Measurements from ENCODE around the gene RPS15. TPM values are rescaled to one million over a fixed set of nuclear protein-coding genes. Genes with fewer than 3 reads are reported as not detected.

Gene RPS15
- total RNA-seq, result 1,778 and 3,178 TPM in 2 replicates

- Histone ChIP-seq H3K36me3 (ENCODE audit: control insufficient read depth, insufficient read depth, low read length) (peaks cover 4% of the 10 kb centered on the region), H3K27me3 (ENCODE audit: control insufficient read depth, insufficient read depth, low read length) (no peaks in the 10 kb centered on the region), H3K4me3 (ENCODE audit: low read depth, low read length) (peak within 1 kb of the TSS; percentile 81)
- TF ChIP-seq, protein P1, sequence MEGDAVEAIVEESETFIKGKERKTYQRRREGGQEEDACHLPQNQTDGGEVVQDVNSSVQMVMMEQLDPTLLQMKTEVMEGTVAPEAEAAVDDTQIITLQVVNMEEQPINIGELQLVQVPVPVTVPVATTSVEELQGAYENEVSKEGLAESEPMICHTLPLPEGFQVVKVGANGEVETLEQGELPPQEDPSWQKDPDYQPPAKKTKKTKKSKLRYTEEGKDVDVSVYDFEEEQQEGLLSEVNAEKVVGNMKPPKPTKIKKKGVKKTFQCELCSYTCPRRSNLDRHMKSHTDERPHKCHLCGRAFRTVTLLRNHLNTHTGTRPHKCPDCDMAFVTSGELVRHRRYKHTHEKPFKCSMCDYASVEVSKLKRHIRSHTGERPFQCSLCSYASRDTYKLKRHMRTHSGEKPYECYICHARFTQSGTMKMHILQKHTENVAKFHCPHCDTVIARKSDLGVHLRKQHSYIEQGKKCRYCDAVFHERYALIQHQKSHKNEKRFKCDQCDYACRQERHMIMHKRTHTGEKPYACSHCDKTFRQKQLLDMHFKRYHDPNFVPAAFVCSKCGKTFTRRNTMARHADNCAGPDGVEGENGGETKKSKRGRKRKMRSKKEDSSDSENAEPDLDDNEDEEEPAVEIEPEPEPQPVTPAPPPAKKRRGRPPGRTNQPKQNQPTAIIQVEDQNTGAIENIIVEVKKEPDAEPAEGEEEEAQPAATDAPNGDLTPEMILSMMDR (IDR thresholded peaks at IDR 0.05; ENCODE audit: insufficient read depth, low read length, poor library complexity, severe bottlenecking), result peak; percentile 94
- DNase-seq (ENCODE audit: low read depth), result peak; percentile 62
Measured at GRCh38 chr19:1438035-1438932, at the start of gene RPS15. TSS of gene RPS15 (plus strand) at chr19:1438396. CDS start at chr19:1438426, 30 bp downstream.

DNA sequence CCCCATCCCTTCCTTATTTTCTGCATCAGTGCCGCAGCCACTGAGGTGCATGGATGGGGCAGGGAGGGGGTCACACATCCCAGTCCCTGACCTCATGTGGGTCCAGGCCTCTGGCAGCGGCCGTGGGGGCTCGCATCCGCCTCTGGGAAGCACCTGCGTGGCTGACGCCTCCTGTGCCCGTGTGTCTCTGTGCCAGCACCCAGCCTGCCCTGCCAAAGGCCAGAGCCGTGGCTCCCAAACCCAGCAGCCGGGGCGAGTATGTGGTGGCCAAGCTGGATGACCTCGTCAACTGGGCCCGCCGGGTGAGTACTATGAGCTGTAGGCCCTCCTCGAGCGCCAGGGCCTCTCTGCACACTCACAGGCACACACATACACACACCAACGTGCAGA, 49.6 kb upstream of the RPS15 start:
- H3K36me3 ChIP-seq (ENCODE audit: control insufficient read depth, insufficient read depth, low read length), result peaks cover 2% of the 10 kb centered on the region
- TF ChIP-seq, protein P1 (IDR thresholded peaks at IDR 0.05; ENCODE audit: insufficient read depth, low read length, poor library complexity, severe bottlenecking), result no peak
- no peaks in the 10 kb centered on the region for H3K27me3 ChIP-seq (ENCODE audit: control insufficient read depth, insufficient read depth, low read length)
- DNase-seq (ENCODE audit: low read depth), result no peak
- no peak overlapping the region for H3K4me3 ChIP-seq (ENCODE audit: low read depth, low read length)

- Histone ChIP-seq H3K36me3 (ENCODE audit: control insufficient read depth, insufficient read depth, low read length) (peaks cover 2% of the 10 kb centered on the region), H3K27me3 (ENCODE audit: control insufficient read depth, insufficient read depth, low read length) (no peaks in the 10 kb centered on the region), H3K4me3 (ENCODE audit: low read depth, low read length) (no peak overlapping the region)
- DNase-seq (ENCODE audit: low read depth), result no peak
- TF ChIP-seq, protein P1 (IDR thresholded peaks at IDR 0.05; ENCODE audit: insufficient read depth, low read length, poor library complexity, severe bottlenecking), result no peak
Measured at GRCh38 chr19:1389033-1389940, 48.9 kb upstream of the RPS15 start.

DNA sequence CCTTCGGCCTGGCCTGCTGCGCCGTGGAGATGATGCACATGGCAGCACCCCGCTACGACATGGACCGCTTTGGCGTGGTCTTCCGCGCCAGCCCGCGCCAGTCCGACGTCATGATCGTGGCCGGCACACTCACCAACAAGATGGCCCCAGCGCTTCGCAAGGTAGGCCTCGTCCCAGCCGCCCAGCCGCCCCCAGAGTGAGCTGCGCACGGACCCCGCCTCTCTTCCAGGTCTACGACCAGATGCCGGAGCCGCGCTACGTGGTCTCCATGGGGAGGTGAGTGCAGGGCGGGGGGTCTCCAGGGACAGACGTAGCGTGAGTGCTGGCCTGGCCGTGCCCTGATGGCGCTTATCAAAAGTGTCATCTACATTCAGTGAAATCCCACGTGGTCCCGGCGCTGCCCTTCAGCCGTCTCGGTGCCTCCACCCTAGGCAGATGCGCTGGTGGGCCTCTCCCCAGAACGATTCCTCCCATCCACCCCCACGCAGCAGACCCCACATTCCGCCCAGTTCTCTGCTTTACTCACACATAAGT, 47.2 kb upstream of the RPS15 start:
- TF ChIP-seq, protein P1 (IDR thresholded peaks at IDR 0.05; ENCODE audit: insufficient read depth, low read length, poor library complexity, severe bottlenecking), result no peak
- peaks cover 2% of the 10 kb centered on the region for H3K36me3 ChIP-seq (ENCODE audit: control insufficient read depth, insufficient read depth, low read length)
- no peak for DNase-seq (ENCODE audit: low read depth)
- no peaks in the 10 kb centered on the region for H3K27me3 ChIP-seq (ENCODE audit: control insufficient read depth, insufficient read depth, low read length)
- H3K4me3 ChIP-seq (ENCODE audit: low read depth, low read length), result no peak overlapping the region

DNA sequence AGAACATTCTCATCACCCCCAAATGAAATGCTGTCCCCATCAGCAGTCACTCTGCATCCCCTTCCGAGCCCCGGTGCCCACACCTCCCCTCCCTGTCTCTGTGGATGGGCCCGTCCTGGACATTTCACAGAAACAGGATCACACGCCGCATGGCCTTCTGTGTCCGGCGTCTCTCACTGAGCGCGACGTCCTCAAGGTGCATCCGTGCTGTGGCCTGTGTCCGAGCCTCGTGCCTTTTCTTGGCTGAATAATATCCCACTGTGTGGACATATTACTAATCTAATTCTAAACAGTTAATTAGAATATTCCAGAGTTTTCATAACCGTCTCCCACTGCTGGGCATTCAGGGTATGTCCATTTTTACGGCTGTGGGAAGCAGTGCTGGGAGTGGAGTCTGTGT, 45.8 kb upstream of the RPS15 start:
- no peak overlapping the region for H3K4me3 ChIP-seq (ENCODE audit: low read depth, low read length)
- no peaks in the 10 kb centered on the region for H3K36me3 ChIP-seq (ENCODE audit: control insufficient read depth, insufficient read depth, low read length)
- TF ChIP-seq, protein P1 (IDR thresholded peaks at IDR 0.05; ENCODE audit: insufficient read depth, low read length, poor library complexity, severe bottlenecking), result no peak
- H3K27me3 ChIP-seq (ENCODE audit: control insufficient read depth, insufficient read depth, low read length), result no peaks in the 10 kb centered on the region
- no peak for DNase-seq (ENCODE audit: low read depth)

Data from kidney epithelial cell (primary cell).